ENCODE results near the gene IGIP.

DNA sequence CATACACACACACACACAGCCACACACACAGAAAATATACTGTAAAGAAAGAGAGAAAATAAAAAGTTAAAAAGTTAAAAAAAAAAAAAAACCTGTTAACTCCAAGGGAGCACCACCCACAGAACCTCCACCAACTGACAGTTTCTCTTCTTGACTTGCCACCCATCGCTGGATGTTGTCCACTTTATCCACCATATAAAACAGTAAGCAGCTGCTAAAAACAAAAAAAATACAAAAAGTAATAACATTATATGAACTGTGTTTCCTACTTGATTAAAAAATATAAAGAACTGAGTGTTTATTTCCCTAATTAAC lies 10.6 kb upstream of the IGIP start:
- TF ChIP-seq, protein P1, sequence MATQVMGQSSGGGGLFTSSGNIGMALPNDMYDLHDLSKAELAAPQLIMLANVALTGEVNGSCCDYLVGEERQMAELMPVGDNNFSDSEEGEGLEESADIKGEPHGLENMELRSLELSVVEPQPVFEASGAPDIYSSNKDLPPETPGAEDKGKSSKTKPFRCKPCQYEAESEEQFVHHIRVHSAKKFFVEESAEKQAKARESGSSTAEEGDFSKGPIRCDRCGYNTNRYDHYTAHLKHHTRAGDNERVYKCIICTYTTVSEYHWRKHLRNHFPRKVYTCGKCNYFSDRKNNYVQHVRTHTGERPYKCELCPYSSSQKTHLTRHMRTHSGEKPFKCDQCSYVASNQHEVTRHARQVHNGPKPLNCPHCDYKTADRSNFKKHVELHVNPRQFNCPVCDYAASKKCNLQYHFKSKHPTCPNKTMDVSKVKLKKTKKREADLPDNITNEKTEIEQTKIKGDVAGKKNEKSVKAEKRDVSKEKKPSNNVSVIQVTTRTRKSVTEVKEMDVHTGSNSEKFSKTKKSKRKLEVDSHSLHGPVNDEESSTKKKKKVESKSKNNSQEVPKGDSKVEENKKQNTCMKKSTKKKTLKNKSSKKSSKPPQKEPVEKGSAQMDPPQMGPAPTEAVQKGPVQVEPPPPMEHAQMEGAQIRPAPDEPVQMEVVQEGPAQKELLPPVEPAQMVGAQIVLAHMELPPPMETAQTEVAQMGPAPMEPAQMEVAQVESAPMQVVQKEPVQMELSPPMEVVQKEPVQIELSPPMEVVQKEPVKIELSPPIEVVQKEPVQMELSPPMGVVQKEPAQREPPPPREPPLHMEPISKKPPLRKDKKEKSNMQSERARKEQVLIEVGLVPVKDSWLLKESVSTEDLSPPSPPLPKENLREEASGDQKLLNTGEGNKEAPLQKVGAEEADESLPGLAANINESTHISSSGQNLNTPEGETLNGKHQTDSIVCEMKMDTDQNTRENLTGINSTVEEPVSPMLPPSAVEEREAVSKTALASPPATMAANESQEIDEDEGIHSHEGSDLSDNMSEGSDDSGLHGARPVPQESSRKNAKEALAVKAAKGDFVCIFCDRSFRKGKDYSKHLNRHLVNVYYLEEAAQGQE (IDR thresholded peaks at IDR 0.05; ENCODE audit: insufficient read depth in 1 of 2, low read depth in 2 of 2, low read length in 2 of 2) = no peak
- no peak for TF ChIP-seq POLR2AphosphoS5 (IDR thresholded peaks at IDR 0.05; ENCODE audit: low read depth, low read length)
- no peak for TF ChIP-seq FOXP2 (optimal IDR thresholded peaks at IDR 0.05; ENCODE audit: borderline replicate concordance, extremely low read depth, extremely low read length, insufficient read depth)
- no peak for TF ChIP-seq SIN3A (IDR thresholded peaks at IDR 0.05; ENCODE audit: borderline replicate concordance, insufficient read depth, low read length)

All from PFSK-1 (cell line).